ENCODE results near the gene ABCA7. TPM values are rescaled to one million over a fixed set of nuclear protein-coding genes. Genes with fewer than 3 reads are reported as not detected.
A peak's percentile ranks its signal among the peaks of the same experiment; 100 is the strongest.

ABCA7 gene
- total and polyA plus RNA-seq, 2 of the 13 experiments (the other 11 are each of a cell fraction or from before 2014, with no cell fraction given): 4.4 to 32.4 TPM

GRCh38 chr19:1061987-1062386 is 22.1 kb downstream of the ABCA7 start (continued):
- TF ChIP-seq ZNF687 (CRISPR knock-in tag; IDR thresholded peaks at IDR 0.05) (0 out of 2 replicates have a peak, but pooled peaks have one; percentile 16), RFX1 (IDR thresholded peaks at IDR 0.05) (no peak), RBFOX2 (IDR thresholded peaks at IDR 0.05; ENCODE audit: low read depth, low read length) (peak; percentile 55; the same call in 1 of the 2 replicates), TIGD3 (CRISPR knock-in tag; IDR thresholded peaks at IDR 0.05; ENCODE audit: borderline replicate concordance) (no peak), SP5 (CRISPR knock-in tag; IDR thresholded peaks at IDR 0.05; ENCODE audit: borderline replicate concordance, low read depth) (no peak), ZNF331 (CRISPR knock-in tag; IDR thresholded peaks at IDR 0.05) (no peak), ARHGAP35 (CRISPR knock-in tag; IDR thresholded peaks at IDR 0.05; ENCODE audit: borderline replicate concordance) (no peak), POLR2A (IDR thresholded peaks at IDR 0.05; ENCODE audit: insufficient read depth in 1 of 2, low read depth in 2 of 2, low read length in 2 of 2) (peak in 1 of 2 experiments; percentile 17; a peak in 1 of 4 replicates)
- TF ChIP-seq, protein P1, sequence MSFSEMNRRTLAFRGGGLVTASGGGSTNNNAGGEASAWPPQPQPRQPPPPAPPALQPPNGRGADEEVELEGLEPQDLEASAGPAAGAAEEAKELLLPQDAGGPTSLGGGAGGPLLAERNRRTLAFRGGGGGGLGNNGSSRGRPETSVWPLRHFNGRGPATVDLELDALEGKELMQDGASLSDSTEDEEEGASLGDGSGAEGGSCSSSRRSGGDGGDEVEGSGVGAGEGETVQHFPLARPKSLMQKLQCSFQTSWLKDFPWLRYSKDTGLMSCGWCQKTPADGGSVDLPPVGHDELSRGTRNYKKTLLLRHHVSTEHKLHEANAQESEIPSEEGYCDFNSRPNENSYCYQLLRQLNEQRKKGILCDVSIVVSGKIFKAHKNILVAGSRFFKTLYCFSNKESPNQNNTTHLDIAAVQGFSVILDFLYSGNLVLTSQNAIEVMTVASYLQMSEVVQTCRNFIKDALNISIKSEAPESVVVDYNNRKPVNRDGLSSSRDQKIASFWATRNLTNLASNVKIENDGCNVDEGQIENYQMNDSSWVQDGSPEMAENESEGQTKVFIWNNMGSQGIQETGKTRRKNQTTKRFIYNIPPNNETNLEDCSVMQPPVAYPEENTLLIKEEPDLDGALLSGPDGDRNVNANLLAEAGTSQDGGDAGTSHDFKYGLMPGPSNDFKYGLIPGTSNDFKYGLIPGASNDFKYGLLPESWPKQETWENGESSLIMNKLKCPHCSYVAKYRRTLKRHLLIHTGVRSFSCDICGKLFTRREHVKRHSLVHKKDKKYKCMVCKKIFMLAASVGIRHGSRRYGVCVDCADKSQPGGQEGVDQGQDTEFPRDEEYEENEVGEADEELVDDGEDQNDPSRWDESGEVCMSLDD (CRISPR knock-in tag; IDR thresholded peaks at IDR 0.05; ENCODE audit: borderline replicate concordance): no peak
- TF ChIP-seq, protein P2, sequence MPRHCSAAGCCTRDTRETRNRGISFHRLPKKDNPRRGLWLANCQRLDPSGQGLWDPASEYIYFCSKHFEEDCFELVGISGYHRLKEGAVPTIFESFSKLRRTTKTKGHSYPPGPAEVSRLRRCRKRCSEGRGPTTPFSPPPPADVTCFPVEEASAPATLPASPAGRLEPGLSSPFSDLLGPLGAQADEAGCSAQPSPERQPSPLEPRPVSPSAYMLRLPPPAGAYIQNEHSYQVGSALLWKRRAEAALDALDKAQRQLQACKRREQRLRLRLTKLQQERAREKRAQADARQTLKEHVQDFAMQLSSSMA (CRISPR knock-in tag; IDR thresholded peaks at IDR 0.05): no peak

Measured in HepG2 (cell line).